ENCODE data around the gene TAF4B.
"Not testable (repeated sequence)": the region's sequence is repeated elsewhere in the genome, so short reads cannot be mapped to it uniquely, and the experiment has no call there.

The TAF4B gene

DNA sequence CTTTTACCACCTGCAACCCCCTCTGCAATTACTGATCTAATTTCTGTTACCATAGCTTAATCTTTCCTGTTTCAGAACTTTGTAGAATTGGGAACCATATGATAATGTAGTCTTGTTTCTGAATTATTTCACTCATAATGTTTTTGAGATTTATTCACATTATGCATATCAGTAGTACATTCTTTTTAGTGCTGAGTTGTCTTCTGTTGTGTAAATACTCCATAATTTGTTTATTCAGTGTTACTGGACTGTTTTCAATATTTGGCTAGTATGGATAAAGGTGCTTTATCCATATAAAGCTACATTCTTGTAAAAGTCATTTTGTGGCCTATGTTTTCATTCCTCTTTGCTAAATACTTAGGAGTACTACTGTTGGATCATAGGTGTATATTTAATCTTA, 152.5 kb downstream of the TAF4B start:
- no peaks in the 10 kb centered on the region for H3K79me2 ChIP-seq (ENCODE audit: insufficient read depth, low read length)

DNA sequence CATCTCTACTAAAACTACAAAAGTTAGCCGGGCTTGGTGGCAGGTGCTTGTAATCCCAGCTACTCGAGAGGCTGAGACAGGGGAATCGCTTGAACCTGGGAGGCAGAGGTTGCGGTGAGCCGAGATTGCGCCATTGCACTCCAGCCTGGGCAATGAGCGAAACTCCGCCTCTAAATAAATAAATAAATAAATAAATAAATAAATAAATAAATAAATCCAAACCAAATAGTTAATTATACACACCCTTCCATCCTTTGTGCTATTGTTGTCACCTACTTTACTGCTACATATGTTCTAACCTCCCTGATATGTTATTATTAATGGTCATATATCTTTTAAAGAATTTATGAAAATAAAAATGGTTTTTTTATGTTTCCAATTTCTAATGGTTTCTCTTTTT, 155.3 kb downstream of the TAF4B start:
- H3K9ac ChIP-seq (ENCODE audit: low read length); H3K9me3 ChIP-seq (ENCODE audit: low read length); H3K9me2 ChIP-seq (ENCODE audit: low read depth, low read length); H3K79me2 ChIP-seq (ENCODE audit: insufficient read depth, low read length); H3K4me3 ChIP-seq (ENCODE audit: low read depth, low read length, poor library complexity, severe bottlenecking); H3K27ac ChIP-seq (ENCODE audit: low read depth, low read length, poor library complexity, severe bottlenecking); H4K20me1 ChIP-seq (ENCODE audit: insufficient read depth, low read length); H3K4me1 ChIP-seq (ENCODE audit: insufficient read depth, low read length, severe bottlenecking); H2AFZ ChIP-seq (ENCODE audit: low read length); H3F3A ChIP-seq (ENCODE audit: insufficient read depth, low read length); H3K4me2 ChIP-seq (ENCODE audit: low read length); H3K27me3 ChIP-seq (ENCODE audit: insufficient read depth, low read length): not testable (repeated sequence)
- H3K36me3 ChIP-seq (ENCODE audit: insufficient read depth, low read length) = peaks cover 13% of the 10 kb centered on the region; the same call in 1 of the 2 replicates

More for the DNA sequence above, 152.5 kb downstream of the TAF4B start:
- Histone ChIP-seq H2AFZ (ENCODE audit: low read length) (no peak overlapping the region), H3K36me3 (ENCODE audit: insufficient read depth, low read length) (peaks cover 10% of the 10 kb centered on the region; the same call in 1 of the 2 replicates), H3K9me3 (ENCODE audit: low read length) (no peaks in the 10 kb centered on the region), H3K27me3 (ENCODE audit: insufficient read depth, low read length) (no peaks in the 10 kb centered on the region), H3F3A (ENCODE audit: insufficient read depth, low read length) (no peaks in the 10 kb centered on the region), H3K27ac (ENCODE audit: low read depth, low read length, poor library complexity, severe bottlenecking) (no peak overlapping the region), H3K4me2 (ENCODE audit: low read length) (no peak overlapping the region), H3K9ac (ENCODE audit: low read length) (no peak overlapping the region), H3K9me2 (ENCODE audit: low read depth, low read length) (no peaks in the 10 kb centered on the region), H3K4me1 (ENCODE audit: insufficient read depth, low read length, severe bottlenecking) (no peaks in the 10 kb centered on the region), H4K20me1 (ENCODE audit: insufficient read depth, low read length) (no peaks in the 10 kb centered on the region), H3K4me3 (ENCODE audit: low read depth, low read length, poor library complexity, severe bottlenecking) (no peak overlapping the region)
- TF ChIP-seq, protein P1, sequence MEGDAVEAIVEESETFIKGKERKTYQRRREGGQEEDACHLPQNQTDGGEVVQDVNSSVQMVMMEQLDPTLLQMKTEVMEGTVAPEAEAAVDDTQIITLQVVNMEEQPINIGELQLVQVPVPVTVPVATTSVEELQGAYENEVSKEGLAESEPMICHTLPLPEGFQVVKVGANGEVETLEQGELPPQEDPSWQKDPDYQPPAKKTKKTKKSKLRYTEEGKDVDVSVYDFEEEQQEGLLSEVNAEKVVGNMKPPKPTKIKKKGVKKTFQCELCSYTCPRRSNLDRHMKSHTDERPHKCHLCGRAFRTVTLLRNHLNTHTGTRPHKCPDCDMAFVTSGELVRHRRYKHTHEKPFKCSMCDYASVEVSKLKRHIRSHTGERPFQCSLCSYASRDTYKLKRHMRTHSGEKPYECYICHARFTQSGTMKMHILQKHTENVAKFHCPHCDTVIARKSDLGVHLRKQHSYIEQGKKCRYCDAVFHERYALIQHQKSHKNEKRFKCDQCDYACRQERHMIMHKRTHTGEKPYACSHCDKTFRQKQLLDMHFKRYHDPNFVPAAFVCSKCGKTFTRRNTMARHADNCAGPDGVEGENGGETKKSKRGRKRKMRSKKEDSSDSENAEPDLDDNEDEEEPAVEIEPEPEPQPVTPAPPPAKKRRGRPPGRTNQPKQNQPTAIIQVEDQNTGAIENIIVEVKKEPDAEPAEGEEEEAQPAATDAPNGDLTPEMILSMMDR (IDR thresholded peaks at IDR 0.05; ENCODE audit: low read length) = no peak
- TF ChIP-seq EZH2 (IDR thresholded peaks at IDR 0.05; ENCODE audit: borderline replicate concordance, low read length) = no peak

DNA sequence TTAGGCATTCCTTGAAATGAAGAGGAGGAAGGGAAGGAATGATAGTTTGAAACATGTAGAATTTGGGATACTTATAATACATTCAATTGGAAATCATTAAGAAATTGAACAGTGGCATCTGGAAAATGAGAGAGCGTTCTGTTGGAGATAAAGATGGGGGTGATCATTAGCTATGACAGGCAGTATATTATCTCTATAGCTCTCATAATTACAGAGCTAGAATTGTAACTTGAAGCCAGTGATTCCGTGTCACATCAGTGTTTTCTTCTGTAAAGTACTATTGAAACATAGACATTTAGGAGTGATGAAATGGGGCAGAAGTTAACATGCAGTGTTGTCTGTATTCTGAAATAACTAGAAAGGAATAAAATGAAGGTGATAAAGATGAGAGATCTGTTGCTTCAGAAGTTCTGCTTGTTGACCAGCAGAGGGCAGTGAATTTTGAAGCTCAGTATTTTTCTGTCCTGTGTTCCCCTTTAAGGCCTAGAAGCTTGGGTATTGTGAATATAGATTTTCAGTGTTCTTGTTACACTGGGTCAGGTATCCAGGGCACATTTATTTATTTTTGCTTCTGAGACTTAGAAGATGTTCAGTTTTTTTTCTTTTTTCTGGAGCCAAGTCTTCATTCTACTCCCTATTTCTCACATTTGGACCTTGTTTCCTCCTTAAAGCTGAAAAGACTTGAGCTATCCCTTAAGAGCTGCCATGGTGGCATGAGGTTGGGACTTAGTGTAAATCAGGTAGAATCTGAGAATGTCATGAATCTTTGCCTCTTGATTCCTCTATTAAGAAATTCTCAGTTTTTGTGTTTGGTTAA, 157.4 kb downstream of the TAF4B start:
- Histone ChIP-seq H3K9ac (ENCODE audit: low read length) (no peak overlapping the region), H3K36me3 (ENCODE audit: insufficient read depth, low read length) (peaks cover 15% of the 10 kb centered on the region; the same call in 1 of the 2 replicates), H3K79me2 (ENCODE audit: insufficient read depth, low read length) (no peaks in the 10 kb centered on the region), H3K4me3 (ENCODE audit: low read depth, low read length, poor library complexity, severe bottlenecking) (no peak overlapping the region), H3K9me3 (ENCODE audit: low read length) (no peaks in the 10 kb centered on the region), H2AFZ (ENCODE audit: low read length) (no peak overlapping the region), H3K4me2 (ENCODE audit: low read length) (no peak overlapping the region), H3K27me3 (ENCODE audit: insufficient read depth, low read length) (no peaks in the 10 kb centered on the region), H3K27ac (ENCODE audit: low read depth, low read length, poor library complexity, severe bottlenecking) (no peak overlapping the region), H3K9me2 (ENCODE audit: low read depth, low read length) (no peaks in the 10 kb centered on the region), H3K4me1 (ENCODE audit: insufficient read depth, low read length, severe bottlenecking) (no peaks in the 10 kb centered on the region), H4K20me1 (ENCODE audit: insufficient read depth, low read length) (no peaks in the 10 kb centered on the region), H3F3A (ENCODE audit: insufficient read depth, low read length) (no peaks in the 10 kb centered on the region)
- TF ChIP-seq EZH2 (IDR thresholded peaks at IDR 0.05; ENCODE audit: borderline replicate concordance, low read length) = no peak
- TF ChIP-seq, protein P1 (IDR thresholded peaks at IDR 0.05; ENCODE audit: low read length) = peak; percentile 73

DNA sequence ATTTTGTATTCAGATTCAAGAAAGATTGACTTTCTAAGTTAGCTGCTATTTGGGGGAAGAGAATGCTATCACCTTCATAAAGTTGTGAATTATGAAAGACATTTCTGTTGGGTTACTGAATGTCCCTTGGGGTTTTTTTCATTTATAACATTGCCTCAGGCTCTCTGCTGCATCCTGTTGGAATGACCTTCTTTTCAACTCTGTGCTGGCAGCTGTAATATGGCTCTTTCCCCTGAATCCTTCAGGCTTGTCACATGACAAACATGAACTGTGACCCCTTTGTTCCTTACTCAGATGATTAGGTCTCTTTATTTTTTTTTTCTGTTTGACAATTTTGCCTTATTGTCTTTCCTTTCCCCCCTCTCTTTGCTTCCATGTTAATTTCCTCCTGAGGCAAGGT, 159.8 kb downstream of the TAF4B start:
- no peak overlapping the region for H2AFZ ChIP-seq (ENCODE audit: low read length)
- H3K4me1 ChIP-seq (ENCODE audit: insufficient read depth, low read length, severe bottlenecking) = no peaks in the 10 kb centered on the region
- H3K9me3 ChIP-seq (ENCODE audit: low read length) = no peaks in the 10 kb centered on the region
- H3K27me3 ChIP-seq (ENCODE audit: insufficient read depth, low read length) = no peaks in the 10 kb centered on the region
- no peak overlapping the region for H3K4me3 ChIP-seq (ENCODE audit: low read depth, low read length, poor library complexity, severe bottlenecking)
- H3K79me2 ChIP-seq (ENCODE audit: insufficient read depth, low read length) = no peaks in the 10 kb centered on the region
- no peak overlapping the region for H3K9ac ChIP-seq (ENCODE audit: low read length)
- TF ChIP-seq EZH2 (IDR thresholded peaks at IDR 0.05; ENCODE audit: borderline replicate concordance, low read length) = no peak
- no peaks in the 10 kb centered on the region for H3K9me2 ChIP-seq (ENCODE audit: low read depth, low read length)
- H3K4me2 ChIP-seq (ENCODE audit: low read length) = no peak overlapping the region
- H4K20me1 ChIP-seq (ENCODE audit: insufficient read depth, low read length) = no peaks in the 10 kb centered on the region
- no peak overlapping the region for H3K27ac ChIP-seq (ENCODE audit: low read depth, low read length, poor library complexity, severe bottlenecking)
- H3K36me3 ChIP-seq (ENCODE audit: insufficient read depth, low read length) = peaks cover 29% of the 10 kb centered on the region
- no peaks in the 10 kb centered on the region for H3F3A ChIP-seq (ENCODE audit: insufficient read depth, low read length)

Data from OCI-LY1 (cell line).